Stimulated activated CD8-positive, alpha-beta memory T cell treated with anti-CD3 and anti-CD28 coated beads, Interleukin-7, amount 100 ng/mL, for 24 hours (primary cell): ENCODE measurements around the gene SOCS3.
"Not testable (repeated sequence)": the region's sequence is repeated elsewhere in the genome, so short reads cannot be mapped to it uniquely, and the experiment has no call there.

Source experiments
- DNase-seq: peaks from one replicate; pipeline ENCODE4 v3.0.0-alpha.2; 2020; ENCODE audit warnings: low read depth

SOCS3 gene

DNA sequence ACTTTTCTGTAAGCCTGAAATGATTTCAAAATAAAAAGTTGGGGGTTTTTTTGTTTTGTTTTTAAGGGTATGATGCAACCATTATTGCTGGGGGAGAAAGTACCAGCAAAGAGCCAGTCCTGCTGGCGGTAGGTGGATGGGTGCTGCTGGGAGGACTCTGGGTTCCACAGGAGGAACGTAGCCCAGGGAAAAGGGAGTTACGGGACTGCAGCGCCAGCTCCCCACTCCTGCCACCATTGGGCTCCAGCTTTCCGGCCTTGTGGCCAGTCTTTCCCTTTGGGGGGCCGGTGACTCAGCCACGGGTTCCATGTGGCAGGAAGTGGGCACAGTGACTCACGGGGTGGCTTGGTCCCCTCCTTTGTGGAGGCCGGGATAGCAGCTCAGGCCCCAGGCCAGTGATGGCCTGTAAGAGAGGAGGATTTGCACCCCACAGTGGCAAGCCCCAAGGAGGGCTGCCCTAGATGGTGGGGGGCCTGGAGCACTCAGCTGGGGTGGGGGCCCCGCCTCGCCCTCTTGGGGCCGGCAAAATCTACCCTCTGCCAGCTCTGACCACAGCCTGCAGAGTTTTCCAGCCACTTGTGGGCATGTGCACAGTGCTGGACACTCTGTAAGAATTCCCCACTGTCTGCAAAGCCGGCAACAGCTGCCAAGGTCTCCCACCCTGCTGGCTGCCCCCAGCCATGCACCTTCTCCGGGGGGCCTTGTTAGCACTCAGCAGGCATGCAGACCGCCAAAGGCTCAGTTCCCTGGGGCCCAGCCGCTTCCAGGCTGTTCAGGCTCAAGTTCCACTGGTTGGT, 30.4 kb downstream of the SOCS3 start:
- DNase-seq, result no peak

DNA sequence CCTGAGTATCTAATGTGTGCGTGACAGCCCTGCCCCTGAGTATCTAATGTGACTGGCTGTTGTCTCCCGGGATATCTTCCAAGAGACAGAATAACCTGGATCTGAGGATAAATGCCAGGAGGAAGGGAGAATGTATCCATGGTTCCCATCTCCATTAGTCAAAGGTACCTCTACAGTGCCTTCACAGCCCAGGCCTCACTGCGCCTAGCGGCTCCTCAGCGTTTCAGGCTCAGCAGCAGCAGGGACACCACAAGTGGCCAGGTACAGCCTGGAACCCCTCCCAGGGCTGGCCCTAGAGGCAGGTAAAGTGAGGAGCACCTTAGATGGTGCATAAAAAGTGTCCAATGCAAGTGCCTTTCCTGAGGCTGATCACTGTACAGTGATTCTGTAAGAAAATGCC, 32.0 kb downstream of the SOCS3 start:
- no peak for DNase-seq

DNA sequence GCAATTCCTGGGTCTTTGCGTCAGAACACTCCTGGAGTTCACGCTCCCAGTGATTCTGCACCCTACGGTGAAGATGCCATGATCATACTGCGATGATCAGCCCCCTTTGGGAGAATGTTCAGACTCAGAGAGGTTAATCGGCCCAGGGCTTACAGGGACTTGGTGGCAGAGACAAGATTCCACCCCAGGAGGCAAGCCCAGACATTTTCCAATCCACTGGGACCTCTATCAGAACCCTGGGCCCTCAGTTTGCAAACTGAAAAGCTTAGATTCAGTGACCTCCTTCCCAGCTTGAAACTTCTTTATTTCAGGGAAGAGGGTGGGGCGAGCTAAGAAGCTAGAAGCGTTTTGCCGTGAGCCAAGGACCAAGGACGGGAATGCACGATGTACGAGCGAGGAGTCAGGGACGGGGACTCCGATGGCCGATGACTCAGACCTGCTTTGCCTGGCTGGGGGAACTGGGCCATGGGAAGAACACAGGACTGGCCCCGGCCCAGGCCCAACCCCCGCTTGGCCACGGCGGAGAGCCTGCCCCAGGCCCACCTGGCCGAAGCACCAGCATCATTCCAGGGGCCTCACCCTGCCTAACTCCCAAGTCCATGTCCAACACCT, 34.7 kb downstream of the SOCS3 start:
- DNase-seq, result no peak

DNA sequence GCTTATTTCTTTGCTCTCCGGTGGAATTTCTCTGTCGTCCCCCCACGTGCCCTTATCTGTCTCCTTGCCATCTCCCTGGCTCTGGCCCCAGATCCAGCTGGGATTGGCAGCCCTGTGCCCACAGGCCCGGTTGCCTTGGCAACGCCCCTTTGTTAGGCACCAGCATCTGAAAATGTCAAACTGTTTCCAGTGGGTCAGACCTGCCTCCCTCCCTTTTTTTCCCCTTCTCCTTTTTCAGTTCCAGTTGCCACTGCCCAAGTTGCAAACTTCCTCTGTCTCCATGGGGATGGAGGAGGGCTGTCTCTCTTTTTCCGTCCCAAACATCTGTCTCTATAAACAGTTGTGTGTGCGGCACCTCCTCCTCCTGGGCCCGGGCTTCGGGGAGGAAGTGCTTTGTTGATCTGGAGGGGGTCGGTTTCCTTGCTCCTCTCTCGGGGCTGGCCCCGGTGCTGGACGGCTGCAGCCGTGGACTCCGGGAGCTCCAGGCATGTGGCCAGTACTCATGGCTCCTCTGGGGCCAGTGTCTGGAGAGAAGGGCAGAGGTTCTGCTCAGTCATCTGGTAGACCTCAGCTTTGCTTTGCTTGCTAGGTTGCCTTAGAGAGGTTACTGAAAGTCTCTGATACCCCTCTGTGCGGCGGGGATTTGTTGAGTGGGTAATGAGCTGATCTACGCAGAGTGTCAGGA, 35.3 kb downstream of the SOCS3 start:
- no peak for DNase-seq

DNA sequence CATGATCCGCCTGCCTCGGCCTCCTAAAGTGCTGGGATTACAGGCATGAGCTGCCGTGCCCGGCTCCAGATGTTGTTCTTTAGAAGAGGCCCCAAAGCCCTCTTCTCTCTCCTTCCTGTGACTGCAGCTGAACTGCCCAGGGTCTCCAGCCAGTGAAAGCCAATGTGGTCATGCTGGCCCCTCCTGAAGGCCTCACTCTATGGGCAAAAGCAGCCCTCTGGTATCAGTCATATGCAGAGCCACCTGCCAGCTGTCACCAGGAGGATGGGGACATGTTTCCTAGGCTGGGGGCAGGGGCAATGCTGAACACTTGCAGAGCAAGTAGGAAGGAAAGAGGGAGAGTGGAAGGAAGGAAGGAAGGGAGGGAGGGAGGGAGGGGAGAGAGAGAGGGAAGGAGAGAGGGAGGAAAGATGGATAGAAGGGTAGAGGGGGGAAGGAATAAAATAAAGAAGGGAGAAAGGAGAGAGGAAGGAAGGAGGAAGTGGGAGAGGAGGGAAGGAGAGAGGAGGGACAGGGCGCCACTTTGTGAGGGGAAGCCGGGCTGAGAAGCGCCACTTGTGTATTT, 36.0 kb downstream of the SOCS3 start:
- DNase-seq, result no peak

DNA sequence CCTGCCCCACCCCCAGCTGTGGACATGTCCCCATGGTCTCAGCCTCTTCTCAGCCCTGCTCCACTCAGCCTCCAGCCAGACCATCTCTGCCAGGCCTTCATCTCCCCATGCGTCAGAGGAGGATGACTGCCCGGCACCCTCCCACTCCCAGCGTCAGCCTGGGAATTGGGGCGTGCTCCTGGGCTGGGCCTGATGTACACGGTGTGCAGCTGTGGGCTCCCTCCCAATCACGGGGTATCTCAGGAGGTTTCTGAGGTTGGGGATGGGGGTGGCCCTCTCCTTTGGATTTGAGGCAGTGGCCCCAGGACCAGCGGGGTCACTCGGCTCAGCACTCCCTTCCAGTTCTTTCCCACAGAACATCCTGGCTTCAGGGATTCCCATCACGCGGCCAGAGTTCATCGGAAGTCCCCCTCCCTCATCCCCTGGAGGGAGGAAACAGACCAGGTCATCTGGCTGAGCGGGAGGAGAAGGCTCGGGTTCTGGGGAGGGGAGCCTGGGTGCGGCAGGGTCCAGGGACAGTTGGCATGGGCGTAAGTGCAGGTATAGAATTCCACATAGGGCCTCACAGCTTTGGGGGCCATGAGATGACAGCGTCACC, 36.9 kb downstream of the SOCS3 start:
- DNase-seq, result no peak

DNA sequence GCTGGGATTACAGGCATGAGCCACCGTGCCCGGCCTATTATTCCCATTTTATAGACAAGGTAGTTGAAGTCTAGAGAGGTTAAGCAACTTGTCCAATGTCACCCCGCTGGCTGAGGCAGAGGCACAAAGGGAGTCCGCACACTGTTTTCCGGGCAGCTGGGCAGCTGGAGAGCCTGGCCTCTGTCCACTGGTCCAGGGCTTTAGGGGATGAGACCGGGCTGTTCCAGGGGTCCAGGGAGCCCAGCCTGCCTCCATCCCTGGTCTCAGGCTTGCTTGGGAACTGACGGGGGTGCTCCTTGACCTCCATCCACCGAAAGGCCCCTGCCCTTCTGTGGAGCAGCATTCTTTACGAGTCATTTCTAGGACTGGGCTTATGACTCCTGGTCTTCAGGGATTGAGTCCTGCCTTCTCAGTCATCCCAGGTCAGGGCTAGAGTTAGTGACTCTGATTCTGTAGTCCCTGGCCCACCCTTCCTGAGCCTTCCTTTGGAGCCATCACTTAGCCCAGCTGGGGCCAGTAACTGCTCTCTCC, 37.5 kb downstream of the SOCS3 start:
- no peak for DNase-seq

DNA sequence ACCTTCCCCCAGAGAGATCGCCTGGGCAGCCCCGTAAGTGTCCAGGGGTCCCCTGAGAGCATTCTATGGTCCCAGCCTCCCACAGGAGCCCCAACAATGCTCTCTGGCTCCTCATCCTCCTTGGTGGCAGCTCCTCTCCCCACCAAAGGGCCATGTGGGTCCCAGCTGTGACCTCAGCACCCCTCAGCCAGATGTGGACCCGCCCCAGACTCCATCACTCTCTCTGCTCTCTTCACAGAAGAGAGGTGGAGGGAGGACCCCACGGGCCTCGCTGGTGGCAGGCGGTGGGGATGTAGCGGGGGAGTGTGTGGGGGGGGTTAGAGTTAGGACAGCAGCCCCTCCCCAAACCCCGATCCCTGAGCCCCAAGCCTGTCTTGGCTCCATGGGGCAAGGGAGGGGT, 41.0 kb downstream of the SOCS3 start:
- no peak for DNase-seq

DNA sequence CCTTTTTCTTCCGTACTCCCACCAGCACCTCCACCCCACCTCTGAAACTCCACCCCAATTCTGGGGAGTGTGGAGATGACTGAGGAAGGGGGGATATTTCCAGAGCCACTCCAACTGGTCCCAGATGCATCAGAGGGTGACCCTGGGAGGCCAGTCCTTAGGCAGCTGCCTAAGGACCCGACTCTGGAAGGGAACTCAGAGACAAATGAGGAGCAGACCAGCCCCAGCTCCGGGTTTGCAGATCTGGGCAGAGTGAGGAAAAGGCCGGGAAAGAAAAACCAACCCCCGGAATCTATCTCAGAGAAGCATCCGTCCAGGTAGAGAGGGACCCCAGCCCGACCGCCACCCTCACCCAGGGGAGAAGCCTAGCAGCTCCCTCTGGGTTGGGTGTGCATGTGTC, 41.5 kb downstream of the SOCS3 start:
- DNase-seq, result no peak

DNA sequence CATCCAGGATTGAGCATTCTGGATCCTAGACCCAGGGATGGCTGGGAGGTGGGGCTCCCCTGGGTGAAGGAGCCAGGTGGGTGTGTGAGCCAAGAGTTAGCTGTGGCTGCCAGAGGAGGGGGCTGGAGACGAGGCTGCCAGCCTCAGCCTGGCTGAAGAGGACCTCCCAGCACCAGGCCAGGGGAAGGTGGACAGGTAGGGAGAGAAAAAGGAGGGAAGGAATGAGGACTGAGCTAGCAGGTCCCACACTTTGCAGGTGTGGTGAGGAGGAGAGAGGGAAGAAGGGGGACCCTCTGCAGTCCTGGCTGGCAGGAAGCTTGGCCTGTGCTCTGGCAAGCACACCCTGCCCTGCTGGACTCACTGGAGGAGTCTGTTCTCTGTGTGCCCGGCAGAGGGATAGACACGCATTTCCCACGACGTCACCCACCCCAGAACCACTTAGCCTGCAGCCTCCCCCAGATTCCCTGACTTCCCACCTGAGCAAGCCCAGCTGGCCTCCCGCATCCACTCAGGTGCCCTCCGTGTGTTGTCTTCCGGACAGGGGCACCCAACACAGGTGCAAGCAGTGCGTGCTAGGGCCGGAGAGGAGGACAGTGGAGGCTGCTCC, 42.0 kb downstream of the SOCS3 start:
- DNase-seq, result no peak

DNA sequence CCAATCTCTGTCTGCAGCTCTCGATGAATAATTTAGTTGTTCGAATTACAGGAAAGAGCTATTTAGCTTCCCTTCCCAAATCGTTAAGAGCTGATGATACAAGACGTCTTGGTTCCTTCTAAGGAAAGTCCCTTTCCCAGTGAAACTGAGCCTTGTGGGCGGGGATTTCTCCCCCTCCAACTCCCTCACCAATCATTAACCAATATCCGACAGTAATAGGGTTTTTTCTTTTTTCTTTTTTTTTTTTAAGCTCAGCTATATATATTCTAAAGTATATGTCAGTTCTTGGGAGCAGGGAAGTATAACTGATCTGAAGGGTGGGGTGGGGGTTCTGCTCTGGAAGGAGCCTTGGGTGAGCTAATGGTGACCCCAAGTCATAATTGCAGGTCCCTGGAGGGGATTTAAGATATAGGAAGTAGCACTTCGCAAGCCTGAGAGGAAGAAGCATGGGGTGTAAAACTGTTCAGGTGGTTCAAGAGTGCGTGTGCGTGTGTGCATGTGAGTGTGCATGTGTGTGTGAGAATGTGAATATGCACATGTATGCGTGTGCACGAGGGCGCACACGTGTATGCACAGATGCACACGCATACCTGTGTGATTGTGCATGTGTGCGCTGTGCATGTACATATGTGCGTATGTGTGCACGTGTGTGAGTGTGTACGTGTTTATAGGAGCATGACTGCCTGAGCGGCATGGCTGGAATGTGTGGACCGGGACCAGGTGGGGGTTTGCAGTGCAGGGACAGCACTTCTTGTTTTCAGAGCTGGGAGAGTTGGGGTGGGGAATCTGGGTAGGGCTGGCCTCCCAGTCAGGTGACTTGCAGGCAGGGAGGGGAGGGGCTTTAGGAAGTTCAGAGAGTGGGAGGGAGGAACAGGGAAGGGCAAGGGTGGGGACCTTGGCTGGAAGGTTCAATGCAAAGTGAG, 42.7 kb downstream of the SOCS3 start:
- DNase-seq, result no peak

DNA sequence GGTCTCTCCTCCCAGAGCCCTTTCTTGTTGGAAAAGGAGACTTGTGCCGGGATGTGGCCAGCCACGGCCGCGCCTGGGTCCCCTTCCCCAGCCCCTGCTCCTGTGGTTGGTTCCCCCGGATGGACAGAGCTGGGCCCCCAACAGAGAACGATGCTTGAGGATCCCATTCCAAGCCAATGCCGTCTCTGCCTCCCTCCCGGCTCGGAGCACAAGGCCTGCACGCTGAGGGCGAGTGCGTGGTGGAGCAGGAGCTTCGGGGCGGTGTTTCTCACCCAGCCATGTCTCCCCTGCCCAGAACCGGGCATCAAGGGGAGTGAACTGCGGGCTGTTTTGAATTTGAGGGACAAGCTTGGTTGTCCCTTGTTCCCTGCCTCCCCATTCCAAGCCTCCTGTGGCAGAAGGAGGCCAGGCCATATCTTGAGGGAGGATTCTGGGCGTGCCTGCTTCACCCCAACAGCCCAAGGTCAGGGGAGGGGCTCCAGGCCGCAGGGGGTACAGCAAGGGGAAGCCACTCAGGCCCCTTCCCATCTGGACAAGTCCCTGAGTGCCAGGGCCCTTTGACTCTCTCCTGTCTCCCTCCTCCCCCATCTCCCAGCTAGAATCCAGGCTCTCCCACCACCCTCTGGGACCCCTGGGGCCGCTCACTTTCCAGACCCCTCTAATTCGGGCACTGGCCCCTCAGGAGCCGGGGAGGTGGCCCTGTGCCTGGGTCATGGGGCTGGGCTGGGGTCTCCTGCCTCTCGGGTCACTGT, 43.6 kb downstream of the SOCS3 start:
- no peak for DNase-seq

DNA sequence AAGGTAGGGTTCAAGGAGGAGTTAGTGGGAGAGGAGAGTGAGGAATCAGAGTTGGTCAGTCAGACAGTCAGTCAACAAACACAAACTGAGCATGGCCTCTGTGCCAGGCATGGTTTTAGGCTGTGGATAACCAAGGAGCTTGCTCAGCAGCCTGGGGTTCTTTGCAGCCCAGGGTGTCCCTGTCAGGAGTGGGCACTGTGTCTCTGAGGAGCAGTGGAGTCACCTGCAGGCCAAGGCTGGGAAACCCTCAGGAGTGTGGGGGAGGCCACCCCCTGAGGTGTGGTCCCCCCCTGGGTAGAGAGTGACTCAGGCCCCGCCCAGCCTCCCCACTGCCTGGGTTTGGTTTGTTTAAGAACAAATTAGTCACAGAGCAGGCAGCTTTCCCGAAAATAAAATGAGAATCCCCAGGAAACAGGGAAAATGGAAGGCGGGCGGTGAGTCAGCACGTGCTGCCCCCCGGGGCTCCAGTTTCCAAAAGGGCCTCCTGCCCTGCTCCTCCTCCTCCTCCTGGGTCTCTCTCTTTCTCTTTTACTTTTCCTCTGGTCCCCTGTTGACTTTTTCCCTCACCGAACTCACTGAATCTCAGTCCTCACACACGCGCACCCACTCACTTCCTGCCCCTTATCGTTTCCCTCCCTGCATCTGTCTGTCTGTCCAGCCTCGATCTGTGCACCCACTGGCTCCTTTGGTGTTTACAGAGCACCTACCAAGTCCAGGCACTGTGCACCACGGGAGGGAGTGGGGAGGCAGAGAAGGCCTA, 44.3 kb downstream of the SOCS3 start:
- peak; percentile 27 for DNase-seq

DNA sequence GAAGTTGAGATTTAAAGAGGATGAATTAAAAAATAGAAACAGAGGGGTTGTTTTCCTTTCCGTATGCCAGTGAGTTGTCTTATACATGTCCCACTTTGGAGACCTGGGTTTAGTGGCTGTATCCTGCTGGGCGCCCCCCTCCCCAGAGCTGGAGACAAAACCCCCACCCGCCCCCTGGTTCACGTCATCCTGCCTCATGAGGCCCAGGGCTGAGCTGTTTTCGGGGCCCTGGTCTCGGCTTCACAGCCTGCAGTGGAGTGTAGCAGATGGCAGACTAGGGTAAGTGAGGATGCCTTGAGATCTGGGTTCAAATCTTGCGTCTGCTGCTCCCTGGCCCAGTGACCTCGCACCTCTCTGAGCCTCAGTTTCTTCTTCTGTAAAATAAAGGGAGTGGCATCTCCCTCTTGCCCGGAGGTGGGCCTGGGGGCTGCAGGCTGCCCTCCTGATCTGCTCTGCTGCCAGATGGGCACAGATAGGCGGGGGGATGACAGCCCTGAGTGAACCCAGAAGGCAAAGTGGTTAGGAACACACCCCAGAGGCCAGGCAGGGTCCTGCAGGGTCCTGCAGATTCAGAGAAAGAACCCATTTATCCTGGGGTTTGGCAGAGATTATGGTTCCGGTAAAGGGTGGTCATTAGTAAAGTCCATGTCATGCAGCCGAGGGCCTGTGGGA, 45.1 kb downstream of the SOCS3 start:
- DNase-seq, result no peak

DNA sequence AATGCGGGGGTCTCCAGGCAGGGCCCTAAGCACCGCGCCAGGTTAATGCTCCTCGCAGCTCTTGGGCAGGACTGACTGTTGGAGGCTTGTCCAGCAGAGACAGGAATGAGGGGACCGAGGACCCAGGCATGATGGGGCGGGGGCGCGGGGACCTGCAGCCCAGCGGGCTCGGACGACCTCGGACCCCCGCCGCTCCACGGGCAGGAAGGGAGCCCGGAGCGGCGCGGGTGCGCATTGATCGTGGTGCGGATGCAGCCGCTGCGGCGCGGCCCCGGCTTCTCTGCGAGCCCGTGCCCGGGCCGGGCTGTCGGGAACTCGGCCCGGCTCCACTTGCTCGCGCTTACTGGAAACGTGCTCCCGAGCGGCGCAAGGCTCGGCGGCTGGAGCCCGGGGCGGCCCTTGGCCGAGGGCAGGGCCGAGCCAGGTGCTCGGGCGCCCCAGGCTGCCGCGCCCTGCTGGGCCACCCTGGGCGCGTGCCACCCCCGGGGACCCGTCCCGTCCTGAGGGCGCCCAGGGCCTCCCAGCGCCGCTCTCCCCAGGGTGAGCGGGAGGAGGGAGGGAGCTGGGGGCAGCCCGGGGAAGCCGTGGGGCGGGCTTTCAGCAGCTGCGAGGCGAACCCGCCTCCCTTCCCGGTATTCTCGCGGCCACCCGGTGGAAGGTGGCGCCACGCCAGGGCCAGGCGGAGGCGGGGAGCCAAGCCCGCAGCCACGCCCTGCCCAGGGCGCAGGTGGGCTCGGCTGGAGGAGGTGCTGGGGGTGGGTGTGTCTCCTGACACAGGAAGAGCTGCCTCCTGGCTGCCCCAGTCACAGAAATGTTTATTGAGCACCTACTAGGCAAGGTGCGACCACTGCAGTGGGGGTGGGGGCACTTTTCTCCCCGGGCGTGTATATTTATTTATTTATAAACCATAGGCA, 45.9 kb downstream of the SOCS3 start:
- peak; percentile 28 for DNase-seq

DNA sequence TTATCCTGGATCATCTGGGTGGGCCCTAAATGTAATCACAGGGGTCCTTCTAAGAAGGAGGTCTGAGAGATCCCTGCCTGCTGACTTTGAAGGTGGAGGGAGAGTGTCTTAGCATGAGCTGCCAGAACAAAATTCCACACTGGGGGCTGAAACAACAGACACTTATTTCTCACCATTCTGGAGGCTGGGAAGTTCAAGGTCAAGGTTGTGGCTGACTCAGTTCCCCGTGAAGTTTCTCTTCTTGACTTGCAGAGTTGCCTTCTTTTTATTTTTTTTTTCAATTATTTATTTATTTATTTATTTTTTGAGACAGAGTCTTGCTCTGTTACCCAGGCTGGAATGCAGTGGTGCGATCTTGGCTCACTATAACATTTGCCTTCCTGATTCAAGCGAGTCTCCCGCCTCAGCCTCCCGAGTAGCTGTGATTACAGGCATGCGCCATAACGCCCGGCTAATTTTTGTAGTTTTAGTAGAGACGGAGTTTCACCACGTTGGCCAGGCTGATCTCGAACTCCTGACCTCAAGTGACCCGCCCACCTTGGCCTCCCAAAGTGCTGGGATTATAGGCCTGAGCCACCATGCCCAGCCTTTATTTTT, 50.1 kb downstream of the SOCS3 start:
- DNase-seq, result not testable (repeated sequence)
